ENCODE measurements around the gene CCDC13. TPM values are rescaled to one million over a fixed set of nuclear protein-coding genes. Genes with fewer than 3 reads are reported as not detected.
A peak's percentile ranks its signal among the peaks of the same experiment; 100 is the strongest.

The CCDC13 gene
- polyA plus RNA-seq, 3 donors from 2014 or later, result 0.61 to 1.1 TPM; not detected in 1

GRCh38 chr3:42804106-42804830 is 31.2 kb upstream of the CCDC13 start, which contains the start of gene HIGD1A:
Gene HIGD1A, minus strand, starts transcription at chr3:42804490. Its CDS starts 10,237 bp downstream, at chr3:42794253.
- peak; percentile 92 to 93 (median 92) for DNase-seq
- Mint-ChIP-seq H3K9me3 (no peaks in the 10 kb centered on the region), H3K27ac (peak within 1 kb of the TSS; percentile 85 to 97 (median 94)), H3K36me3 (peaks cover 0 to 3% (median 0%) of the 10 kb centered on the region in 3 donors), H3K27me3 (ENCODE audit: low read depth in 3 of 3) (peaks cover 7 to 10% (median 9%) of the 10 kb centered on the region in 3 donors), H3K4me1 (peaks cover 34 to 59% of the 10 kb centered on the region in 2 donors), H3K4me3 (peak within 1 kb of the TSS; percentile 88 to 97 (median 96))

- Mint-ChIP-seq H3K4me3 (peak overlapping the region; percentile 88 to 97 (median 96)), H3K4me1 (peaks cover 35 to 59% of the 10 kb centered on the region in 2 donors), H3K9me3 (no peaks in the 10 kb centered on the region), H3K27ac (peak overlapping the region; percentile 85 to 97 (median 94)), H3K27me3 (ENCODE audit: low read depth in 3 of 3) (peaks cover 5 to 9% (median 7%) of the 10 kb centered on the region in 3 donors), H3K36me3 (peaks cover 0 to 3% (median 0%) of the 10 kb centered on the region in 3 donors)
- peak in 1 of 3 donors; percentile 36 for DNase-seq
These were observed 30.5 kb upstream of the CCDC13 start for GRCh38 chr3:42803414-42804105.

- peaks cover 5 to 9% (median 7%) of the 10 kb centered on the region in 3 donors for H3K27me3 Mint-ChIP-seq (ENCODE audit: low read depth in 3 of 3)
- H3K27ac Mint-ChIP-seq, result peak overlapping the region in 4 of 6 donors; percentile 77 to 97 (median 93)
- no peak for DNase-seq
- H3K36me3 Mint-ChIP-seq, result peaks cover 0 to 3% (median 0%) of the 10 kb centered on the region in 3 donors
- H3K9me3 Mint-ChIP-seq, result no peaks in the 10 kb centered on the region
- peaks cover 35 to 59% of the 10 kb centered on the region in 2 donors for H3K4me1 Mint-ChIP-seq
- H3K4me3 Mint-ChIP-seq, result peak overlapping the region; percentile 88 to 97 (median 96)
These were observed 29.9 kb upstream of the CCDC13 start for GRCh38 chr3:42802876-42803413.

GRCh38 chr3:42801784-42802183 is 28.7 kb upstream of the CCDC13 start:
- H3K36me3 Mint-ChIP-seq, result peaks cover 0 to 3% (median 0%) of the 10 kb centered on the region in 3 donors
- no peak overlapping the region for H3K27ac Mint-ChIP-seq
- H3K4me1 Mint-ChIP-seq, result peaks cover 35 to 59% of the 10 kb centered on the region in 2 donors
- H3K27me3 Mint-ChIP-seq (ENCODE audit: low read depth in 3 of 3), result peaks cover 5 to 9% (median 7%) of the 10 kb centered on the region in 3 donors
- no peak for DNase-seq
- H3K4me3 Mint-ChIP-seq, result no peak overlapping the region
- no peaks in the 10 kb centered on the region for H3K9me3 Mint-ChIP-seq

DNA sequence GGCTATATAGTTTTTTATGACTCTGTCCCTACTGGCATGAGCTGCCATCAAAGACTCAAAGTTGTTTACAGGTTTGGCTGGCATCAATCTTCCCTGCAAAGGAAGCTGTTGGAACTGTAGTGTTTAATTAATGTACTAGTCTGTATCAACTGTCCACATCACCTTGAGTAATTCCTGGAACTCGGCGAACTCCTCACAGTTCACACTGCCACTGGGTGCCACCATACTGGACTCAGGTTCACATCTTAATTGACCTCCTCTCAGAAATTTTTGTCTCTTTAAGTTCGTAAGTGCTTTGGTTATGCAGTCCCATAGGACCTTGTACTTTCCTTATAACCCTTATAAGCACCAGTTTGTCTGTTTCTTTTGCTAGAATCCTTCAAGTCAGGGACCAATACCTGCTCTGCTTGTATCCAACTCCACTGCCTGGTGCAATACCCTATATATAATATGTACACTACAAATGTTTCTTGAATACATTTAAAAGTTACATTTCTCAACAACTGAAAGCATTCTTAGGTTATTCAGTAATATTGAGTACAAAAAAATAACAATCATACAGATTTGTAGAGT is 28.1 kb upstream of the CCDC13 start:
- peaks cover 0 to 3% (median 0%) of the 10 kb centered on the region in 3 donors for H3K36me3 Mint-ChIP-seq
- no peaks in the 10 kb centered on the region for H3K9me3 Mint-ChIP-seq
- H3K4me1 Mint-ChIP-seq, result peaks cover 35 to 59% of the 10 kb centered on the region in 2 donors
- DNase-seq, result no peak
- peaks cover 5 to 9% (median 7%) of the 10 kb centered on the region in 3 donors for H3K27me3 Mint-ChIP-seq (ENCODE audit: low read depth in 3 of 3)
- no peak overlapping the region for H3K4me3 Mint-ChIP-seq
- H3K27ac Mint-ChIP-seq, result peak overlapping the region in 2 of 6 donors; percentile 45 to 72

- DNase-seq, result no peak
These were observed 27.2 kb upstream of the CCDC13 start for GRCh38 chr3:42800251-42800650.

DNA sequence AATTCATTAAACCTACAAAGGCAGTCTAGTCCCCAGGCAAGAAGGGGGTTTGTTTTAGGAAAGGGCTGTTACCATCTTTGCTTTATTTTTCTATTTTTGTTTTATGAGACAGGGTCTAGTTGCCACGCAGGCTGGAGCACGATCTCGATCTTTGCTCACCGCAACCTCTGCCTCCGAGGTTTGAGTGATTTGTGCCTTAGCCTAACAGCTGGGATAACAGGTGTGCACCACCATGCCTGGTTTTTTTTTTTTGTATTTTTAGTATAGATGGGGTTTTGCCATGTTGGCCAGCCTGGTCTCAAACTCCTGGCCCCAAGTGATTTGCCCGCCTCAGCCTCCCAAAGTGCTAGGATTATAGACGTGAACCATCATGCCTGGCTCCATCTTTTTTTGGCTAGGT is 26.3 kb upstream of the CCDC13 start:
- H3K36me3 Mint-ChIP-seq, result peaks cover 0 to 7% (median 0%) of the 10 kb centered on the region in 3 donors
- peaks cover 31 to 47% of the 10 kb centered on the region in 2 donors for H3K4me1 Mint-ChIP-seq
- H3K4me3 Mint-ChIP-seq, result no peak overlapping the region
- DNase-seq, result no peak
- no peaks in the 10 kb centered on the region for H3K9me3 Mint-ChIP-seq
- peaks cover 4 to 5% (median 5%) of the 10 kb centered on the region in 3 donors for H3K27me3 Mint-ChIP-seq (ENCODE audit: low read depth in 3 of 3)
- peak overlapping the region in 1 of 6 donors; percentile 49 for H3K27ac Mint-ChIP-seq

More at GRCh38 chr3:42800251-42800650, 27.2 kb upstream of the CCDC13 start:
- Mint-ChIP-seq H3K27me3 (ENCODE audit: low read depth in 3 of 3) (peaks cover 4 to 7% (median 5%) of the 10 kb centered on the region in 3 donors), H3K27ac (no peak overlapping the region), H3K9me3 (no peaks in the 10 kb centered on the region), H3K4me1 (peaks cover 37 to 56% of the 10 kb centered on the region in 2 donors), H3K36me3 (peaks cover 0 to 7% (median 0%) of the 10 kb centered on the region in 3 donors), H3K4me3 (no peak overlapping the region)

GRCh38 chr3:42796332-42796885 is 23.4 kb upstream of the CCDC13 start:
- peak overlapping the region in 1 of 6 donors; percentile 6 for H3K27ac Mint-ChIP-seq
- H3K4me1 Mint-ChIP-seq, result peaks cover 17 to 28% of the 10 kb centered on the region in 2 donors

DNA sequence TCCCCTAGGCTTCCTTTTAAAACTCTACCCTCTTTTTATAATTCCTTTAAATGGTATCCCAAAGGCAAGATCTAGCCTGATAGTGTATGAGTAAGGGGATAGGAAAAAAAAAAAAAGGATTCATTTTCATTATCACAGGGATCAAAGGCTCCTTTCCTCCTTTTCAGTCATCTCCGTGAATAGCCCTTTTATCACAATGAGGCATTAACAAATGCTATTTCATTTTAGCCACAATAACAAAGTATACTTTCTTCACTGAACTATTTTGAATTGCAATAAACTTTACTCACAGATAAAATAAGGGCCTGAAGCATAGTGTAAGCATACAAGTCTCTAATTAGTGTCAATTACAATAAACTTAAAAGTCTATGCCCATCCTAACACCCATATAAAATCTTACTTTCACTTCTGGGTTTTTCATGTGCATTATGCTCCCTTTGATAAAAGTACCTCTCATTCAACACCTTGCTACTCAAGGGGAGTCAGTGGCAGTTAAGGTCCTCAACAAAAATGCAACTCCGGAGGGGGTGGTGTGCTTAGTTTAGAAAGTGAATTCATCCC is 22.6 kb upstream of the CCDC13 start:
- H3K9me3 Mint-ChIP-seq, result no peaks in the 10 kb centered on the region
- H3K4me3 Mint-ChIP-seq, result no peak overlapping the region
- peaks cover 8 to 16% (median 14%) of the 10 kb centered on the region in 3 donors for H3K36me3 Mint-ChIP-seq
- no peaks in the 10 kb centered on the region for H3K27me3 Mint-ChIP-seq (ENCODE audit: low read depth in 3 of 3)
- H3K27ac Mint-ChIP-seq, result peak overlapping the region in 2 of 6 donors; percentile 44 to 55
- DNase-seq, result no peak
- peaks cover 16 to 26% of the 10 kb centered on the region in 2 donors for H3K4me1 Mint-ChIP-seq

More at GRCh38 chr3:42796332-42796885, 23.4 kb upstream of the CCDC13 start:
- H3K27me3 Mint-ChIP-seq (ENCODE audit: low read depth in 3 of 3), result no peaks in the 10 kb centered on the region
- H3K36me3 Mint-ChIP-seq, result peaks cover 8 to 14% (median 12%) of the 10 kb centered on the region in 3 donors
- H3K9me3 Mint-ChIP-seq, result no peaks in the 10 kb centered on the region
- no peak overlapping the region for H3K4me3 Mint-ChIP-seq
- no peak for DNase-seq

GRCh38 chr3:42790714-42791229 is 17.7 kb upstream of the CCDC13 start:
- Mint-ChIP-seq H3K9me3 (no peaks in the 10 kb centered on the region), H3K4me3 (no peak overlapping the region), H3K4me1 (peaks cover 10 to 16% of the 10 kb centered on the region in 2 donors), H3K27ac (no peak overlapping the region), H3K36me3 (peaks cover 8 to 32% (median 19%) of the 10 kb centered on the region in 3 donors), H3K27me3 (ENCODE audit: low read depth in 3 of 3) (no peaks in the 10 kb centered on the region)
- DNase-seq, result no peak

- Mint-ChIP-seq H3K9me3 (no peaks in the 10 kb centered on the region), H3K4me1 (peaks cover 4 to 10% of the 10 kb centered on the region in 2 donors), H3K27ac (no peak overlapping the region), H3K36me3 (peaks cover 2 to 27% (median 10%) of the 10 kb centered on the region in 3 donors), H3K27me3 (ENCODE audit: low read depth in 3 of 3) (no peaks in the 10 kb centered on the region), H3K4me3 (no peak overlapping the region)
- DNase-seq, result no peak
These were observed 13.6 kb upstream of the CCDC13 start for GRCh38 chr3:42786631-42787030.

- Mint-ChIP-seq H3K4me1 (peaks cover 4 to 6% of the 10 kb centered on the region in 2 donors), H3K9me3 (no peaks in the 10 kb centered on the region), H3K27ac (no peak overlapping the region), H3K27me3 (ENCODE audit: low read depth in 3 of 3) (no peaks in the 10 kb centered on the region), H3K36me3 (peaks cover 0 to 25% (median 10%) of the 10 kb centered on the region in 3 donors), H3K4me3 (no peak overlapping the region)
- DNase-seq, result no peak
These were observed 13.2 kb upstream of the CCDC13 start for GRCh38 chr3:42786212-42786611.

Data from immature natural killer cell (primary cell).